KOPT-K1 (cell line): Measurements from ENCODE around the gene COL15A1.
"Not testable (repeated sequence)": the region's sequence is repeated elsewhere in the genome, so short reads cannot be mapped to it uniquely, and the experiment has no call there.

Experiments
- H3K27ac ChIP-seq: fragments of 200-600 bp; sonication (generic); 2 replicates; pipeline ENCODE4 v1.5.1; 2016; ENCODE audit warnings: antibody characterized with exemption, mild to moderate bottlenecking, low read depth, low read length; ENCODE audit not compliant: poor library complexity, severe bottlenecking
- H3K36me3 ChIP-seq: fragments of 200-600 bp; sonication (generic); 2 replicates; pipeline ENCODE4 v1.5.1; 2017; ENCODE audit warnings: antibody characterized with exemption, mild to moderate bottlenecking, low read length, moderate library complexity; ENCODE audit not compliant: insufficient read depth
- H3K9me3 ChIP-seq: fragments of 200-600 bp; sonication (generic); 2 replicates; pipeline ENCODE4 v1.5.1; 2017; ENCODE audit warnings: antibody characterized with exemption, low read length, mild to moderate bottlenecking; ENCODE audit not compliant: insufficient read depth, poor library complexity, severe bottlenecking

Gene COL15A1

GRCh38 chr9:98997604-98998003 is 53.9 kb downstream of the COL15A1 start:
- H3K9me3 ChIP-seq: no peaks in the 10 kb centered on the region
- H3K36me3 ChIP-seq: no peaks in the 10 kb centered on the region
- no peak overlapping the region for H3K27ac ChIP-seq

- Histone ChIP-seq H3K27ac (no peak overlapping the region), H3K36me3 (no peaks in the 10 kb centered on the region), H3K9me3 (no peaks in the 10 kb centered on the region)
Observed at GRCh38 chr9:98998441-98999151, 54.9 kb downstream of the COL15A1 start.

DNA sequence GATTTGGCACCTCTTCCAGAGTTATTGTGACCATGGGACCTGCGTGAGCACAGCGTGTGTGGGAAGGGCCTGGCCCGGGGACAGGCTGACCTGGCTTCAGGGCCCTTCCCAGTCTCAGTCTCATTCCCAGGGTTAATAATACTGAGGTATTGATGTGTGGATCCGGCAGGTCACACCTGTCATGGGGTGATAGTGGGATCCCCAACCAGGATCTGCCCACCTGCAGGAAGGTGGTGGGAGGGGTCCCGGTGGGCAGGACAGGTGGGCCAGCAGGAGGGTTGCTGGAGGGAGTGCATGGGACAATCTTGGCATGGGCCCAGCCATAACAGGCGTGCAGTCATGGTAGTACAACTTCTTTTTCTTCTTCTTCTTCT is 55.4 kb downstream of the COL15A1 start:
- H3K27ac ChIP-seq: no peak overlapping the region
- H3K36me3 ChIP-seq: no peaks in the 10 kb centered on the region
- no peaks in the 10 kb centered on the region for H3K9me3 ChIP-seq

- no peaks in the 10 kb centered on the region for H3K9me3 ChIP-seq
- no peak overlapping the region for H3K27ac ChIP-seq
- no peaks in the 10 kb centered on the region for H3K36me3 ChIP-seq
Observed at GRCh38 chr9:99000476-99001395, 57.0 kb downstream of the COL15A1 start.

DNA sequence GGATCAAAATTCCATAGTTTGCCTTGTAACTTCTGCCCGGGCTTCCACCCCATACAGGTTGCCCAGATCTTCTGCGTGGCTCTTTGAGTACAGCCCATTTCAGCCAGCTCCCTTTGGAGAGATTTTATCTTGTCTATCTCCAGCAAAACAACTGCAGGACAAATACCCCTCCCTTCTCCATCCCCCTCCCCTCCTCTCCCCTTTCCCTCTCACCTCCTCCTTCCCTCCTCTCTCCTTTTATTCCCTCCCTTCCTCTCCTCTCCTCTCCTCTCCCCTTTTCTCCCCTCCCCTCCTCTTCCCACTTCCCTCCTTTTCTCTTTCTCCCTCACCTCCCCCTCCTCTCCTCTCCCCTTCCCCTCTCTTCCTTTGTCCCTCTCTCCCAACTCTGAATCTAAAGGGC is 58.2 kb downstream of the COL15A1 start:
- no peaks in the 10 kb centered on the region for H3K36me3 ChIP-seq
- no peaks in the 10 kb centered on the region for H3K9me3 ChIP-seq
- no peak overlapping the region for H3K27ac ChIP-seq

GRCh38 chr9:99002706-99003105 is 59.0 kb downstream of the COL15A1 start:
- no peak overlapping the region for H3K27ac ChIP-seq
- H3K36me3 ChIP-seq: no peaks in the 10 kb centered on the region
- H3K9me3 ChIP-seq: no peaks in the 10 kb centered on the region

GRCh38 chr9:99003308-99003707 is 59.6 kb downstream of the COL15A1 start:
- Histone ChIP-seq H3K36me3 (no peaks in the 10 kb centered on the region), H3K27ac (no peak overlapping the region), H3K9me3 (no peaks in the 10 kb centered on the region)

DNA sequence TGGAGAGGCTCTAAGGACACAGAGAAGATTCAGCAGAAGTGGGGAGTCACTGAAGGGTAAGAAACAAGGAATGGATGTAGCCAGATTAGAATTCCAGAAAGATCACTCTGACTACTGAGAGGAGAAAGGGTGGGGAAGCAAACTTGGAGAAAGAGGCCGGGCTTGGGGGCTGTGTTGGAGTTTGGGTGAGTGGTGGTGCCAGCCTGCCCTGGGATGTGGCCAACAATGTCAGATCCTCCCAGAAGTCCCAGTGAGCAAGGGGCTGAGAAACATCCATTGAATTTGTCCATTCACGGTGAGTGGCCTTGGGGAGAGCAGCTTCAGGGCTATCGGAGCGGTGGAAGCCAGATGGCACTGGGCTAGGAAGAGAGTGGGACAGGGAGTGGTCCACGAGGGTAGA is 60.4 kb downstream of the COL15A1 start:
- Histone ChIP-seq H3K27ac (no peak overlapping the region), H3K9me3 (no peaks in the 10 kb centered on the region), H3K36me3 (no peaks in the 10 kb centered on the region)

DNA sequence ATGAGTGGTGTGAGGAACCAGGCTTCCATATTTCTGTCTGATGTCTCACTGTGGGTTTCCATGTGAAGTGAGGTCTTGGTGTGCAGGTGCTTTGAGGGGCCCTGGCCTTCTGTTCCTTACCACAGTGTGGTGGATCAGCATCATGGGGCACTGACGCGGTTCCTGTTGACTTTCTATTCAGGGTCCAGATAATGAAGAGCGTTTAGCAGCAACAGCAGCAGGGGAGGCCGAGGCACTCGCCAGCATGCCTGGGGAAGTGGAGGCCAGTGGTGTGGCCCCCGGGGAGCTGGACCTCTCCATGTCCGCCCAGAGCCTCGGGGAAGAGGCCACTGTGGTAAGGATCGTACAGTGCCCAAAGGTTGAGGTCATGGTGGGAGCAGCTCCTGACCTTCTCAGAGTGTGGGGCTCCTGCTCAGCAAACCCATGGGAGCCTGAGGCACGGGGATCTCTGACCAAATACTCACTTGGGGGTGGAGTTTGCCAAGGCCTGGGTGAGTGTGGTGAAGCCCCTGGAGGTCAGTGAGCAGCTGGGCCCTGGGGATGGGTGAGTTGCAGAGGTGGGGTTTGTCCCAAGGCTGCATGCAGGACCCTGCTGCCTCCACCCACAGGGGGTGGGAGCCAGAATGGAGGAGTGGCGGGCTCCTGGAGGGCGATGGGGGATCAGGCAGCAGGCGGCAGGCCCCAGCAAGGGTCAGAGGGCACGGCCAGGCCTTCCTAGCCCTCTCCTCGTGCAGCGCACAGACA is 61.2 kb downstream of the COL15A1 start:
- no peak overlapping the region for H3K27ac ChIP-seq
- H3K36me3 ChIP-seq: no peaks in the 10 kb centered on the region
- H3K9me3 ChIP-seq: peaks cover 1% of the 10 kb centered on the region

GRCh38 chr9:99005651-99006050 is 61.9 kb downstream of the COL15A1 start:
- H3K27ac ChIP-seq: no peak overlapping the region
- H3K36me3 ChIP-seq: no peaks in the 10 kb centered on the region
- H3K9me3 ChIP-seq: peaks cover 9% of the 10 kb centered on the region

GRCh38 chr9:99006511-99006910 is 62.8 kb downstream of the COL15A1 start:
- H3K9me3 ChIP-seq: peaks cover 17% of the 10 kb centered on the region
- no peak overlapping the region for H3K27ac ChIP-seq
- H3K36me3 ChIP-seq: no peaks in the 10 kb centered on the region

DNA sequence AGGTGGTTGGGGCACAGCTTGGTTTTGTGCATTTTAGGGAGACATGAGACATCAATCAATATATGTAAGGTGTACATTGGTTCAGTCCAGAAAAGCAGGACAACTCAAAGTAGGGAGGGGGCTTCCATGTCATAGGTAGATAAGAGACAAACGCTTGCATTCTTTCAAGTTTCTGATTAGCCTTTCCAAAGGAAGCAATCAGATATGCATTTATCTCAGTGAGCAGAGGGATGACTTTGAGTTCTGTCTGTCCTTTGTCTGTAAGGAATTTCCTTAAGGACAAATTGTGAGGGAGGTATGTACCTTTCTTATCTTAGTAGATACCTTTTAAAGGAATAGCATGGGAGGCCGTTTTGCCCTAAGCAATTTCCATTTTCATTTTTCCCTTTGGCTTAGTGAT is 63.3 kb downstream of the COL15A1 start:
- H3K9me3 ChIP-seq: peaks cover 22% of the 10 kb centered on the region
- no peak overlapping the region for H3K27ac ChIP-seq

DNA sequence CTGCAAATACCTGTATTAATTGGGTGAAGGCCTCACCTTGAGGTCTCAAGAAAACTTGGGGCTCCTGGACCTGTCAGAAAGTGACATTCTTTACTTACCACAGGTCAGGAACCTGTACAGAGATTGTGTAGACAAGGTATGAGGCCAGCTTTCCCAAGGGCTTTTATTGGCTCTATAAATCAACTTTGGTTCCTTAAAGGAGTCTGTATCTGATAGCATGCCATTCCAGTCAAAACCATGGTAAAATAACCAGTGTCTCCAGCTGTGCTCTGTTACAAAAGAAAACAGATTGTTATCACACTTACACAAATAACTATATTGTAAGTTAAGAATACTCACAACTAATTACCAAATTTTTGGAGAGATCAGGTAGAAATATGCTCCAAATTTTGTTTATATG is 64.5 kb downstream of the COL15A1 start:
- Histone ChIP-seq H3K27ac (no peak overlapping the region), H3K36me3 (no peaks in the 10 kb centered on the region), H3K9me3 (peaks cover 33% of the 10 kb centered on the region)

More for the DNA sequence above, 63.3 kb downstream of the COL15A1 start:
- no peaks in the 10 kb centered on the region for H3K36me3 ChIP-seq

- H3K36me3 ChIP-seq, H3K27ac ChIP-seq: not testable (repeated sequence)
- peaks cover 33% of the 10 kb centered on the region for H3K9me3 ChIP-seq
Observed at GRCh38 chr9:99010393-99010792, 66.7 kb downstream of the COL15A1 start.

GRCh38 chr9:99011161-99011709 is 67.5 kb downstream of the COL15A1 start:
- Histone ChIP-seq H3K36me3 (no peaks in the 10 kb centered on the region), H3K9me3 (peaks cover 33% of the 10 kb centered on the region), H3K27ac (no peak overlapping the region)
